Myocyte (in vitro differentiated cells): ENCODE results near the gene GAREM1. TPM values are rescaled to one million over a fixed set of nuclear protein-coding genes. Genes with fewer than 3 reads are reported as not detected.
"Not testable (repeated sequence)": the region's sequence is repeated elsewhere in the genome, so short reads cannot be mapped to it uniquely, and the experiment has no call there.

ENCODE experiments used
- DNase-seq: peaks from one replicate; pipeline ENCODE4 v3.0.0-alpha.2; 2012; ENCODE audit warnings: low read depth
- total RNA-seq: library from RNA; depleted of rRNA; stranded (reverse); fragments of >200 nt; gene quantifications from 2 replicates; pipeline ENCODE4 v1.2.3, GENCODE V29; 2014

The GAREM1 gene
- total RNA-seq, 1 donor from 2014 or later, result 7.2 TPM

DNA sequence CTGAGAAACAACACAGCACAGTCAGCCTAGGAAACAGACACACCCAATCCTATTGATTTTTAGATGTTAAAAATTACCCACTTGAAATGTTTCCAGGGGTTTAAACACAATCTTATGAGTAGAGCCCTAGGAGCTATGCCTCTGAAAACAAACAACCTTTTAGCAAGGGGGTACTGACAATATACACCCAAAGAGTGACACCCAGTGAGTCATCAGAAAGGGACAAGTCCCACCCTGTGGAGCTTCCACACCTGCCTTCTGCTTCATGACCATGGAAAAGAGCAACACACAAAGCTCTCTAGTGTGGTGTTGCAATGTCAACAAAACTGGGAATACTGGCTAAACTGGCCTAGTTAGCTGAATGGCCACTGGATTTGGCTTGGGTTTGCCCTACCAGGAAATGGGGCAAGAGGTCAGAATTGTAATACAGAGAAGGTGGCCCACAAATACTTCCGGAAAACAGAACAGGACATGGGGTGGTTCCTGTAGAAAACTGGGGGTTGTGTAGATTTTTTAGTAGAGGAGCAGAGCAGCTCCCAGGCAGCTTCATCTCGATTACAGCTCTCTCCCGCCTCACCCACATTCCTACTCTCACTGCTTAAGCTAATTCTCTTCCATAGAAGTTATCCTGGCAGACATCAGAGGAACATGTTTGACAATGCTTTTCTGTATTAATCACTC lies 98.2 kb downstream of the GAREM1 start:
- peak; percentile 6 for DNase-seq

DNA sequence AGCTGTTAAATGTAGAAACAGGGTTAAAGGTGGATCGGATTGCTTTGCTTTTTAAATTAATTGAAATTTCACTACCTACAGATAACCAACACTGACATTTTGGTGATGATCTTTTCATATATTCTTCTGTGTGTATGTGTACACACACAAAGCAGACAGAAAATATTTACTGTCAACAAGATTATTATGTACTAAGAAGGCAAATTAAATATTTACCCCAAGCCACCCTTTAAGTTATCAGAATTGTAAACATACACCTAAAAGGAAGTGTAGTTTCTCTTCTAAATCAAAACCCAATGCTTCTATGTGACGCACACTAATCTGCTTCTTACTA lies 98.7 kb downstream of the GAREM1 start:
- DNase-seq, result no peak

DNA sequence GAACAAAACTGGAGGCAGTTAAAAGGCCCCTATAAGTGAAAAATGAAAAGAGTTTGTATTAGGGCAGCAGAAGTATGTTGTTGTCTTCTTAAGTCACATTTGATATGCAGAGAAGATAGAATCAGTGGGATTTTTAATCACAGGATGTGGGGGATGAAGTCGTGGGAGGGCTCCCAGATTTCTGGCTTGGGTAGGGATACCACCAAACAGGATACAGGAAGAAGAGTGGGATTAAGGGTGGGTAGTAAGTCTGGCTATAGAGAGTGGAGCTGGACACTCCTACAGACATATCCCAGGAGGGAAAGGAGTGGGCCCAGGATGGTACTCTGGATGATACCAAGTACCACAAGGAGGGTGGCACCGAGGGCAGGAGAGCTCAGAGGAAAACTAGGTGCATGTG lies 99.3 kb downstream of the GAREM1 start:
- no peak for DNase-seq

DNA sequence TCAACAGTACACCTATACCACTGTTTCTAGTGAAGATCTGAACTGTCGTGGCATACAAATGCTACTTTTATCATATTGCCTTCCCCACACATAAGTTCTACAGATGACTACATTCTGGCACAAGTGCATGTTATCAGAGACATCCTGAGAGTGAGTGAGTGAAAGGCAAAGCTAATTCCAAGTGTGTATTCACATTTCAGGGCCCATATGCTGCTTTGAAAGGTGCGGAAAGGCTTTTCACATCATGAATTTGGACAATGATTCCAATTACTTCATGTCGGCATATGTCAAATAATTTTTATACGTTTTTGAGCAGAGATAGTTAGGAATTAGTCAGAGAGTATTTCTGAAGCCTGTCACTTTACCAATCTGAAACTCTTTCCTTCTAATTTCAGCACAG lies 101.7 kb downstream of the GAREM1 start:
- no peak for DNase-seq

DNA sequence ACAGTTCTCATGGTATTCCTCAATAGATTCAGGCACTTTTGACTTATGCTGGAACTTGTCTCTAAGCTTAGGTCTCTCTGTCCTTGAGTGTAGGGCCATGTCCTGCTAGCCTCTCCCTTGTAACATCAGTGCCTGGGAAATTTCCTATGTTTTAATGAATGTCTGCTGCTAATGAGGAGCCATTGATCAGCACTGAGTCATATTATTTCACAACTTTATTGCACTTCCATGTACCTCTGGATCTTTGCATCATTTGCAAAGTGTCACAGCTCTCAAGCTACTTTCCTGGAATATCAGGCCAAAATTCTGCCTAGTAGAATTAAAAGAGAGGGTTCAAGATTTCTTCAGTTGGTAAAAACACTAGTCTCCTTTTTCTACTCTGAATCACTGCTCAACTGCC lies 102.5 kb downstream of the GAREM1 start:
- DNase-seq, result no peak

DNA sequence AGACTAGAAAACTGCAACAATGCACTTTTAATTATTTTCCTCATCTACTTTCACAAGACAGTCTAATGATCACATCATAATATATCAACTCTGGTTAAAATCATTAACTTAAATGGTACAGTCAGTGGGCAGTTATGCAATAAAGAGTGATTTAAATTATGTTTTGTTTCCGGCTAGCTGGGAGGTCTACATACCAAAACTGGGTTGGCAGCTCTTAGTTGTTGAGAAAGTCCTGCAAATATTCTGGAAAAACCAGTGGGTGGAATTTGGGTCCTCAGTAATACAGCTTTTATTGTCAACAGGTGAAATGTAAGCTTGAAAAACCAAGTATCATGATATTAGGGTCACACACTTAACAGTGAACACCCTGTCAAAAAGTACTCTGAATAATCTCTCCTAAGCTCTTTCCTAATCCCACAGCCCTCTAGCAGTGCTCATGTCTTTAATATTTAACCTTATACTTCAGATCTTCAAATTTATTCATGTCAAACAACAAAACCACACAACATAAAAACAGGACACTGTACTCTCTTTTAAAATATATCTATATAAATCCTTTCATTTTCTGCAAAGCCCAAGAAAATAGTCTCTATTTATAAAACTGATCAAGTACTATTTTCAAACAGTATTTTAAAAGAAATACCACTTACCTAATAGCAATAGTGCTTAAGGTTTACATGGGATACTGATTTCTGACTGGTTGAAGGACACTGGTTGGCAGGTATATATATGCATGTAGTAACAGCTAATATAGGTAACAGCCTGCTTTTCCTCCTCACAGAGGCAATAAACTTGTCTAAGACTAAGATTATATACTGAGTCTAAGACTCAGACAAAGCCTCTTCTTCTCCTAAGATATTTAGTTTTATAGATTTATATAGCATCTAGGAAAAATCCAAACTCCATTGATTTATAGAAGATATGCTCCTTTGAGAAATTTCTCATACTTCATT lies 103.8 kb downstream of the GAREM1 start:
- no peak for DNase-seq

DNA sequence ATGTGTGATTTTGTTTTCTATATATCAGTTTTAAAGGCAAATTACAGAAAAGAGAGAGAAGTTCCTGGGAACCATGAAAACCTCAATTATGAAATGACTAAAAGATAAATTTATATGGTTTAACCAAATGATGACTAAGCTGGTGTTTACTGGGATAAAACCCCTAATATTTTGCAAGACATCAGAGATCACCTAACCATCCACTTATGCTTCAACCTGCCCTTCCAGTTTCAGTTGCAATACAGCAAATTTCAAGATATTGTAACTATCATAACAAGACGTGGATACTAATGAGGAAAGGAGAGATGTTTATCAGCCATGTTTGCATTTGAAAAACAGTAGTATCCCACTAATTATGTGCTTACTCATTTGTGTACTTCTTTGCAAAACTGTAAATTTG lies 108.2 kb downstream of the GAREM1 start:
- DNase-seq, result no peak

DNA sequence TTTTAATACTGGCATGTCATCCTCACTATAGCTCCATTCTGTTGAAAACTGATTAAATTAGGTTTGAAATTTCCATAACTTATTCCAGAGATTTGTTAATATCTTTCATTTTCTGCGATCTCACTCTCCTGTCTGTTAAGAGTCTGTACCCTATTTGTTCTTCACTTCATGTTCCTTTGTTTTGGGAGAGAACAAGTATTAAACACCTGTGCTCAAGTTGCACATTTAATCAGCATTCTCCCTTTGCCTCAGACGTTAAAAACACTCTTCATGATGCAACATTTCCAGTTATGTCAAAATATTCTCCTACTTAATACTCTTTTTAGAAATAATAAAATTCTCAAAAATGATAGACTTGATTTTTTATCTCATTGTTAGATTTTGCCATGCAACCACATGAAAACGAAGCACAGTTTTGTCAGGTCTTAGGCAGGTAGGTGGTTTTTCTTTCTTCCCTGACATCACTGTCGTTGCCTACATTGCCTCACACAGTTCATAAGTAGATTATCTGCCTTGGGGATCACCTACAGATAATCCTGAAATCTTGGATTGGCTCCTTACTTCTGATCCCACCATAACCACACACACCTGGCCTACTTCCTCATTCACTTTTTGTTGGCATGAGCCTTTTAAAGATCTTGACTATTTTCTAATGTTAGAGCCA lies 109.9 kb downstream of the GAREM1 start:
- no peak for DNase-seq

DNA sequence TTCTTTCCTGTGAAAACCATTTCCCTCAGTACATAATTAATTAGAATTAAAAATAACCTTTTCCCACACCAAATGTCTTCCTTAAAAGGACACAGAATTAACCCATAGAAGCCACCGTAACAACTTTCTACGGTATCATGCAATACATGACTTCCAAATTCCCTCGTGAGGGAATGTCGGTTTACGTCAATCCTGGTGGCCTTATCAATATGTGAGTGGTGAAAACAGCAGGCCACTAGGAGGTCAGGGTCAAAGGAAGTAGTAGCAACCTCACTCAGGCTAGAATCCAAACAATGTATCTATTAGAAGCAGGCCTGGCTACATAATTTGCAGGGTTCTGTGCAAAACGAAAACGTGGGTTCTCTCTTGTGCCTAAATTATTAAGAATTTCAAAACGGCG lies 112.2 kb downstream of the GAREM1 start:
- no peak for DNase-seq

DNA sequence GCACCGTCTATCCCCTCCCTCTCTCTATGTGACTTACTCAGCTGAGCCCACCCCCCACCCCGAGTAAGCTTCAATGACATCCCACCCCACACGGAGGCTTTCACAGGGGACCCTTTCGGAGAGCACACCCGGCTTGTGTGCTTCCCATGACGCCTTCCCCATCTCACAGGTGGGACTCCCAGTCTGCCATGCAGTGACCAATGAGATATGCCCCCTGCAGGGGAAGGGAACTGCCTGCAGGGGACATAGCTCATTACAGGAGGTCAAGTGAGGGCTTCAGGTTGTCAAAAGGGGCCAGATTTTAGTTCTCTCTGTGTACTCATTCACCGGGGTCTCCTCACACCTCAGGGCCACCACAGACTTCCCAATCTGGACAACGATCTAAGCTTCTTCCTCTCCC lies 112.6 kb downstream of the GAREM1 start:
- no peak for DNase-seq

DNA sequence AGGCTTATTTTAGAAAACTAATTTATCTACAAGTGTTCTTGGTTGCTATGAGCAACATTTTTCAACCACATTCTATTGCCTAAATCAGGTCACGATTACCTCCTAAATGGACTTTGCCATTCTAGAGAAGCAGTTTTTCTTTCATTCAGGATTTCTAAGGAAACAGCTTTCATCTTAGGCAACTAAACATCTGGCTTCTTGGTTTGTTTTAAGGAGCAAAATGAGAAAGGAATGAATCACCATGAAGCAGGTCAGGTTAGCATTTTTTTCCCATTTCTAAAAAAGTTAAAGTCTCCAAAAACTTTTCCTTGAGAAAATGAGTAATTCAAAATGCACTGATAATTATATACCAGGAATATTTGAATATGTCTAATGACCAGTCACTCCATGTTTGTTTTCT lies 114.8 kb downstream of the GAREM1 start:
- peak; percentile 17 for DNase-seq

DNA sequence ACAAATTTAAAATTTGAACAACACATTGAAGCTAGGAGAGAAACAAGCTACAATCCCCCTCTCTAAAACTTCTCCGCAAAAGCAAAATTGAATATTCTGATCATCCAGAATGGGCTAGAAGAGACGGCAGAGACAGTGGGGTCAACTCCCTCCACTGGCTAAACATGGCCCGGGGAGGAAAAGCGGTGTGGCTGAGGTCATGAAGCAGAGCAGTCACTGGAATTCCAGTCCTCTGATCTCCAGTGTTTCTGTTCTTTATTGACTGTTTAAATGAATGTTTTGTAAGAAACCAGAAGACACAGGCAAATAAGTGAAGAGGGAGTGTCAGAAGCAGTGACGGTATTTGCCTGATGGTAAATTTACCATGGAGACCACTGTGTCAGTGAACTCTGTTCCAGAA lies 116.2 kb downstream of the GAREM1 start:
- no peak for DNase-seq

DNA sequence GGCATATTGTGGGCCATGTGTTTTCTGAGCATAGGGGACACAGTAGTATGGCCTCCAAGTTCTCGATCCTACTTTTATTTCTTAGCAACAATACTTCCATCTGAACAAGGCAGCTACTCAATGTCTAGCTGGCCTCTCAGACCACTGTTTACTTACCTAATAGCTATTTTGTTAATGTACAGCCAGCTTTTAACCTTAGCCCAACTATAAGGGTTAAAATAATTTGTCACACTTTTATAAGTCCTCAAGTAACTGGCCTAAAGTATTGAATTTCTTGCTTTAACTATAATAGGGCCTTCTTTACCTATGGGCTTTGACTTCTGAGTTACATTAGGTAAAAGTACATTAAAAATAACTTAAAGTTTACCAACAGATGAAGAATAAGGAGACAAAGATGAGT lies 117.4 kb downstream of the GAREM1 start:
- no peak for DNase-seq

DNA sequence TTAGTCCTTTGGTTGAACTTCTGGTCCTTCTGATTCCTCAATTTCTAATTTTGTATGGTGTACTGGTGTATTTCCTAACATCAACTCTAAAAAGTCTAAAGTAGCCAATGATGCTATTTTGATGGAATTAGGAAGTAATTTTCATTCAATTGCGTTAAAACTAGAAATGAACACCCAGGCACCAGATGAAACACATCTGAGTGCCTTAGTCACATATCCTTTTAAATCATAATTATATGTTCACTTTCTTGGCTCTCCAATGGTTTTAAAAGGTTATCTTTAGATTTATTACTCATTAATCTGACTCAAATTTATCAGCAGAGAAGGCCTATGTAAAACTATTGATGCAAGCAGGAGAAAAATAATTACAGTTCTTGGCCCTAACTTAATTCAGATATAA lies 119.7 kb downstream of the GAREM1 start:
- DNase-seq, result peak; percentile 17

DNA sequence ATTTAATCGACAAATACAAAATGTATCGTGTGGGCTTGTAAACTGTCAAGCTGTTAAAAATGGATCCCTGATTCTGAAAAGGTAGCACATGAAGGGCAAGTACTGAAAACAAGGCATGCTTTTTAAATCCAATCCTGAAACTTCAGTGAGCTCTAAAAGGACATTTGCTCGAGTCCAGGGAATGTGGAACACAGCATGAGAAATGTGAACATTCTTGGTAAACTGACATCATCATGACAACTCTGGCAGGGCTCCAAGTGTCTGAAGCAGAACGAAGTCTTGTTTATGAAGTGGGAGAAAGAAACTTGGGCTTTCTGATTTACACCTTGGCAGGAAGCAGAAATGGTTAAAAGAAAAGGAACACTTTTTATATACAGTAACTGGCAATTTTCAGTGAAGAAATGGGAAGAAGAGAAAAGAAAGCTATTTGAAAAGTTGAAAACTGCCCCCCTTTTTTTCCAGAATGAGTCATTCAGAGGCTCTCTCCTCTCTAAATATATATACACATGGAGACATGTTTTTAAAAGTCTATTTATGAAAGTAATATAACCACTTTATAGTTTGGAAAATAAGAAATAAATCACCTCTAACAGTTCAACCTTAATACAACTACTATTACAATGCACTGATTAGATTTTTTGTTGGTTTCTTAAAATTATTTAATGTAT lies 120.8 kb downstream of the GAREM1 start:
- peak; percentile 90 for DNase-seq

DNA sequence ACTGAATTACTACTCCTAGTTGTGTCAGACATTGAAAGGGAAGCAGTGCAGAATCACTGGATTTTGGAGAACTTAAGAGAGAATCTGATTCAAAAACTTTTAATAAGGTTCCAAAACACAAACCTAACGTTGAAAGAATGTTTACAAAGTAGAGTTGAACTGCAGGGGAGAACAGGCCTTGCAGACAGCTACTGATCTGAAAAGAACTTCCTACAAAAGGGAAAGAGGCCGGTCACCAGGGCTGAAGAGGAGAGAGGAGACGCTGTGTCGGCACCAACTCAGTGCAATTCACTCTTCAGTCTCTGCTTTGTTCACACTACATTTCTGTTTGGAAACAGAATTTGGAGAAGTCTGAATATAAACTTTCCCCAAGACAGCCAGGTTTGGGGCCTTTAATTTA lies 124.0 kb downstream of the GAREM1 start:
- no peak for DNase-seq

DNA sequence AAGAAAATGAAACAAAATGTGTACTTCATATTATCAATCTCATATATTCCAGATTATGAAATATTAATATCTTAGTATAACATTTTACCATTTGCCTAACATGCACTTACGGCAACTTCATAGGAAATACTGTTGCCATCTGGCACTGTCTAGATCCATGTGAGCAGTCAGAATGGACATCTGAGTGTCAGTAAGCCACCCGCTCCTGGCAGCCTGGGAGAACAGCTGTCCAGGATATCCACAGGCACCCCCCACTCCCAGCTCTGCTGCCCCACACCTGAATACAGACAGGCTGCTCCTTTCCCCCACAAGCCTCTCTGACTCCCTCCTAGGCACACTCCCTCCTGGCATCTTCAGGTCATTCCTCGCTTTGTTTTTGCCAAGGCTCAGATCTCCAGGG lies 127.0 kb downstream of the GAREM1 start:
- DNase-seq, result peak; percentile 24

DNA sequence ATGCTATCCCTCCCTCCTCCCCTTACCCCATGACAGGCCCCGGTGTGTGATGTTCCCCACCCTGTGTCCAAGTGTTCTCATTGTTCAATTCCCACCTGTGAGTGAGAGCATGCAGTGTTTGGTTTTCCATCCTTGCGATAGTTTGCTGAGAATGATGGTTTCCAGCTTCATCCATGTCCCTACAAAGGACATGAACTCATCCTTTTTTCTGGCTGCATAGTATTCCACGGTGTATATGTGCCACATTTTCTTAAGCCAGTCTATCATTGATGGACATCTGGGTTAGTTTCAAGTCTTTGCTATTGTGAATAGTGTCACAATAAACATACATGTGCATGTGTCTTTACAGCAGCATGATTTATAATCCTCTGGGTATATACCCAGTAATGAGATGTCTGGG lies 129.6 kb downstream of the GAREM1 start:
- not testable (repeated sequence) for DNase-seq

DNA sequence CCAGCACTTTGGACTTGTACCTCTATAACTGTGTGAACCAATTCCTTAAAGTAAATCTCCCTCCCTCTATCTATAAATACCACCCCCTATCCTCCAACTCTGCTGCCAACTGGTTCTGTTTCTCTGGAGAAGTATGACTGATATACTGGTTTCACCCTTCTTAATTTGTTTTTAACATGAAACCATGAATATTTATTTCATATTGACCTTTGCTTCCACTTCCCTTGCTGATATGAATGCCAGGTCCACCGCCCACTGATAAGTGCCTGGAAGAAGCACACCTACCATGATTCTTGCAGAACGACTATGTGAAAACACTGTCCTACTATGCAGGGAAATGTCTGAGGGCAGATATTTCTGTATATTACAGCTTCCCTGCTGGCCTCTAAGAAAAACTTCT lies 131.6 kb downstream of the GAREM1 start:
- DNase-seq, result no peak

DNA sequence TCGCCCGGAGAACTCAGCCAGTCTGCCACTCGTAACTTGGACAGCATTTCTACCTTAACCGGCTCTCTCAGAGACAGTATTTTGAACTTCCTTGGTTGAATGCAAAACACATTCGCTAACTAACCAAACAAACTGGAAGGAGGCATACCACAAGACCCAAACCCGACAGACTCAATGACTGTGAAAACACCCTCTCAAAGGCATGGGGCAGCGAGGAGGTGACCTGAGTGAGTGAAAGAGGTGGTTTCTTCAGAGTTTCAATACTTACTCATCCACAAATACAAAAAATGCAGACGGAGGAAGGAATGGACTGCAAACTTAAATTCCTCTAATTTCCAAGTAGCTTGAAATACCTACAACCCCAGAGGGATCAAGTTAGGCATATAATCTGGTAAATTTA lies 132.9 kb downstream of the GAREM1 start:
- no peak for DNase-seq

DNA sequence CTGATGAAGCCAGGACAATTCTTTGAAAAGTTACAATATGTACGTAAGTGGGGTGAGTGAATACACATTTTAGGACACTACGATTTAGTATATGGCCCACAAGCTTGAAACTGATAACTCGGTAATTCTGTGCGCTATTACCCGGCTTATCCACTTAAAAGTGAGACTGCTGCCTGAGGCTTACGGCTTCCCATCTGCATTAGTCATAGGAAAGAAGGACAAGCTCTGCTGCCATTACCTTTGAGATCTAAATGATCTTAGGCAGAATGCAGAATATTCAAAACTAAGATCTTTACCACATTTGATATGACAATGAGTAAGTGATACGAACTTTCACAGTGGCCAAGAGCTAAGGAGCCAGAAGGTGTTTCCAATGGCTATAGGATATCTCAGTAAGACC lies 133.3 kb downstream of the GAREM1 start:
- DNase-seq, result no peak

DNA sequence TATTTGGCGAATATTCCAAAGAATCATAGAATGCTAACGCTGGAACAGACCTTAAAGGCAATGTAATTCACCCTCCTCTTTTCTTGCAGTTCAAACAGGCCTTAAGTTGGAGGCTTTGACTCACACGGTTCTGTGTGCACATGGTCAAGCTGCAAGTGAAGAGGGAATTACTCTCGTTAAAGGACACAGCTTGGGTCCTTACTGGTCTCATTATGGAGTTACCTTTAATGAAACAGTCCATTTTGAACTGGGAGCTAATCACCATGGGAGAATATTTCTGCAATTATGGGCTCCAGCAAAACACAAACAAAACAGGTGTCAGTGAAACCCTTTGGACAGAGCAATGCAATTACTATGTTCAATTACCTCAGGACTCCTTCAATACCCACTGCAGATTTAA lies 135.5 kb downstream of the GAREM1 start:
- no peak for DNase-seq
